ENCODE results near the gene NIT1.

Gene NIT1

GRCh38 chr1:161137881-161138280 lies 20.0 kb downstream of the NIT1 start:
- no peak for TF ChIP-seq TOX (CRISPR knock-in tag; IDR thresholded peaks at IDR 0.05; ENCODE audit: borderline replicate concordance)
- no peak for TF ChIP-seq PPARA (CRISPR knock-in tag; IDR thresholded peaks at IDR 0.05; ENCODE audit: borderline replicate concordance)
- TF ChIP-seq, protein P1, sequence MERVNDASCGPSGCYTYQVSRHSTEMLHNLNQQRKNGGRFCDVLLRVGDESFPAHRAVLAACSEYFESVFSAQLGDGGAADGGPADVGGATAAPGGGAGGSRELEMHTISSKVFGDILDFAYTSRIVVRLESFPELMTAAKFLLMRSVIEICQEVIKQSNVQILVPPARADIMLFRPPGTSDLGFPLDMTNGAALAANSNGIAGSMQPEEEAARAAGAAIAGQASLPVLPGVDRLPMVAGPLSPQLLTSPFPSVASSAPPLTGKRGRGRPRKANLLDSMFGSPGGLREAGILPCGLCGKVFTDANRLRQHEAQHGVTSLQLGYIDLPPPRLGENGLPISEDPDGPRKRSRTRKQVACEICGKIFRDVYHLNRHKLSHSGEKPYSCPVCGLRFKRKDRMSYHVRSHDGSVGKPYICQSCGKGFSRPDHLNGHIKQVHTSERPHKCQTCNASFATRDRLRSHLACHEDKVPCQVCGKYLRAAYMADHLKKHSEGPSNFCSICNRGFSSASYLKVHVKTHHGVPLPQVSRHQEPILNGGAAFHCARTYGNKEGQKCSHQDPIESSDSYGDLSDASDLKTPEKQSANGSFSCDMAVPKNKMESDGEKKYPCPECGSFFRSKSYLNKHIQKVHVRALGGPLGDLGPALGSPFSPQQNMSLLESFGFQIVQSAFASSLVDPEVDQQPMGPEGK (CRISPR knock-in tag; IDR thresholded peaks at IDR 0.05; ENCODE audit: borderline replicate concordance), result no peak
- no peak for TF ChIP-seq ZFP3 (CRISPR knock-in tag; IDR thresholded peaks at IDR 0.05)
- no peak for TF ChIP-seq GLIS3 (CRISPR knock-in tag; IDR thresholded peaks at IDR 0.05)
- no peak for TF ChIP-seq ZNF8 (CRISPR knock-in tag; IDR thresholded peaks at IDR 0.05)
- no peak for TF ChIP-seq CREB5 (CRISPR knock-in tag; IDR thresholded peaks at IDR 0.05; ENCODE audit: low read depth)
- TF ChIP-seq, protein P2, sequence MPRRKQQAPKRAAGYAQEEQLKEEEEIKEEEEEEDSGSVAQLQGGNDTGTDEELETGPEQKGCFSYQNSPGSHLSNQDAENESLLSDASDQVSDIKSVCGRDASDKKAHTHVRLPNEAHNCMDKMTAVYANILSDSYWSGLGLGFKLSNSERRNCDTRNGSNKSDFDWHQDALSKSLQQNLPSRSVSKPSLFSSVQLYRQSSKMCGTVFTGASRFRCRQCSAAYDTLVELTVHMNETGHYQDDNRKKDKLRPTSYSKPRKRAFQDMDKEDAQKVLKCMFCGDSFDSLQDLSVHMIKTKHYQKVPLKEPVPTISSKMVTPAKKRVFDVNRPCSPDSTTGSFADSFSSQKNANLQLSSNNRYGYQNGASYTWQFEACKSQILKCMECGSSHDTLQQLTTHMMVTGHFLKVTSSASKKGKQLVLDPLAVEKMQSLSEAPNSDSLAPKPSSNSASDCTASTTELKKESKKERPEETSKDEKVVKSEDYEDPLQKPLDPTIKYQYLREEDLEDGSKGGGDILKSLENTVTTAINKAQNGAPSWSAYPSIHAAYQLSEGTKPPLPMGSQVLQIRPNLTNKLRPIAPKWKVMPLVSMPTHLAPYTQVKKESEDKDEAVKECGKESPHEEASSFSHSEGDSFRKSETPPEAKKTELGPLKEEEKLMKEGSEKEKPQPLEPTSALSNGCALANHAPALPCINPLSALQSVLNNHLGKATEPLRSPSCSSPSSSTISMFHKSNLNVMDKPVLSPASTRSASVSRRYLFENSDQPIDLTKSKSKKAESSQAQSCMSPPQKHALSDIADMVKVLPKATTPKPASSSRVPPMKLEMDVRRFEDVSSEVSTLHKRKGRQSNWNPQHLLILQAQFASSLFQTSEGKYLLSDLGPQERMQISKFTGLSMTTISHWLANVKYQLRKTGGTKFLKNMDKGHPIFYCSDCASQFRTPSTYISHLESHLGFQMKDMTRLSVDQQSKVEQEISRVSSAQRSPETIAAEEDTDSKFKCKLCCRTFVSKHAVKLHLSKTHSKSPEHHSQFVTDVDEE (CRISPR knock-in tag; IDR thresholded peaks at IDR 0.05), result no peak
- no peak for TF ChIP-seq POU6F1 (CRISPR knock-in tag; IDR thresholded peaks at IDR 0.05; ENCODE audit: borderline replicate concordance, low read depth)
- TF ChIP-seq ZFP30 (CRISPR knock-in tag; IDR thresholded peaks at IDR 0.05), result no peak
- TF ChIP-seq OSR1 (CRISPR knock-in tag; IDR thresholded peaks at IDR 0.05), result no peak
- no peak for TF ChIP-seq ISL1 (CRISPR knock-in tag; IDR thresholded peaks at IDR 0.05)
- TF ChIP-seq, protein P3, sequence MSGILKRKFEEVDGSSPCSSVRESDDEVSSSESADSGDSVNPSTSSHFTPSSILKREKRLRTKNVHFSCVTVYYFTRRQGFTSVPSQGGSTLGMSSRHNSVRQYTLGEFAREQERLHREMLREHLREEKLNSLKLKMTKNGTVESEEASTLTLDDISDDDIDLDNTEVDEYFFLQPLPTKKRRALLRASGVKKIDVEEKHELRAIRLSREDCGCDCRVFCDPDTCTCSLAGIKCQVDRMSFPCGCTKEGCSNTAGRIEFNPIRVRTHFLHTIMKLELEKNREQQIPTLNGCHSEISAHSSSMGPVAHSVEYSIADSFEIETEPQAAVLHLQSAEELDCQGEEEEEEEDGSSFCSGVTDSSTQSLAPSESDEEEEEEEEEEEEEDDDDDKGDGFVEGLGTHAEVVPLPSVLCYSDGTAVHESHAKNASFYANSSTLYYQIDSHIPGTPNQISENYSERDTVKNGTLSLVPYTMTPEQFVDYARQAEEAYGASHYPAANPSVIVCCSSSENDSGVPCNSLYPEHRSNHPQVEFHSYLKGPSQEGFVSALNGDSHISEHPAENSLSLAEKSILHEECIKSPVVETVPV (CRISPR knock-in tag; IDR thresholded peaks at IDR 0.05), result no peak
- no peak for ATAC-seq

DNA sequence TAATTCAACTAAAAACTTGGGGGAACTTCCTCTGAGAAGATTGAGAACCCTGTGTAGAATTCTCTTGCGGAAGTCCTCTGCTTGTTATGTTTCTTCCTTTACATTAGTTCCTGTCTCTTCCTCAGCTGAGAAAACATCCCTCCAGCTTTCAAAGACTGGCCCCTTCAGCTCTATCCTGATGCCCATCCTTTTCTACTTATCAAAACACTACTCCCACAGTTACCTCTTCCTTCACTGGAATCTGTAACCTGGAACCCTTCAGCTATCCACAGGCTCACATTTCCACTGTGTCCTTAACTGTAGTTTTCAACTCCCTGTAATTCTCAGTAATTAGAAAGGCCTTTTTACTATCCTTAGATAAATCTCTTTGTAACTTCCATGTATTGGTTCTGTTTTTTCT lies 20.5 kb downstream of the NIT1 start:
- no peak for ATAC-seq
- no peak for TF ChIP-seq ZC3H10 (CRISPR knock-in tag; IDR thresholded peaks at IDR 0.05)

DNA sequence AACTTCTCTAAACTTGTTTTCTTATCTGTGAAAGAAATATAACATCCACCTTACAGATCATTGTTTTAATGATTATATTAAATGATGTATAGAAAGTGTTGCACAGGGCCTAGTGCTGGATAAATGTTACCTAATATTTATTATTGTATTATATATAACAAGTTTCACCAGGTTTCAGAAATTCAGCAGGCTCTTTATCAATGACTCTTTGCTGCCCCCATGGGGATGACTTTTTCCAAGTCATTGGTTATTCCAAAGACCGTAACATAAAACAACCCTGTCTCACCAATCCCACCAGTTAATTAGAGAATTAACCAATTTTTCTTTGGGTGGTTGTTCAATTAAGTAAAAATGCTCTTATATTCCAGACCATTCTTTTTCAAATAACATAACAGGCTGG lies 21.9 kb downstream of the NIT1 start:
- TF ChIP-seq, protein P3 (CRISPR knock-in tag; IDR thresholded peaks at IDR 0.05), result no peak
- no peak for TF ChIP-seq ZFP3 (CRISPR knock-in tag; IDR thresholded peaks at IDR 0.05)
- TF ChIP-seq SNAI2 (CRISPR knock-in tag; IDR thresholded peaks at IDR 0.05), result no peak
- TF ChIP-seq ISL1 (CRISPR knock-in tag; IDR thresholded peaks at IDR 0.05), result no peak
- ATAC-seq, result peak; percentile 90

DNA sequence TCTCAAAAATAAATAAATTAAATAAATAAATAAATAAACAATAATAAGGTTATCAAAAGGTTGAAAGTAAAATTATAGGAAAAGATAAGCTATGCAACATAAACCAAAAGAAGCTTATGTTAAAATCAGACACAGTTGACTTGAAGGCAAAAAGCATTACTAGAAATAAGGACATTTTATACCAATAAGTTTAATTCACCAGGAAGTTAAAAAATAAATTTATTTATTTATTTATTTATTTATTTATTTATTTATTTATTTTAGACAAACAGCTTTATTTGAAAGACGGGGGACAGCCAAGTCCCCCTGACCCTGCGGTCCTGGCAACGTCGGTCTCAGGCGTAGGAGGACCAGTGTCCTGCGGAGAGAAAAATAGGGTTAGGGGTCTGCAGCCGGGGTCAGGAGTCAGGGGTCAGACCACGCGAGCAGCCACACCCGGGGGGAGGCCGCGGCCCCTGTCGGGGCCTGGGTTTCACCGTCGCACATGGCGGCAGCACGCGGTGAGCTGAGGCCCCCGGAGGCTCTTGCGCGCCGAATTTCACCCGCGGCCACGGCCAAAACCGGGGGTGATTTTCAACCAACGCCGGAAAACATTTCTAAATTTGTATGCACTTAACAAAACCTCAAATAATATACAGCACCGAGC lies 23.0 kb downstream of the NIT1 start:
- ATAC-seq, result no peak
- no peak for TF ChIP-seq CREB5 (CRISPR knock-in tag; IDR thresholded peaks at IDR 0.05; ENCODE audit: low read depth)
- TF ChIP-seq TCF4 (CRISPR knock-in tag; IDR thresholded peaks at IDR 0.05; ENCODE audit: borderline replicate concordance), result no peak
- TF ChIP-seq GLIS3 (CRISPR knock-in tag; IDR thresholded peaks at IDR 0.05), result no peak
- no peak for TF ChIP-seq ZNF8 (CRISPR knock-in tag; IDR thresholded peaks at IDR 0.05)
- no peak for TF ChIP-seq BACH2 (CRISPR knock-in tag; IDR thresholded peaks at IDR 0.05; ENCODE audit: borderline replicate concordance)
- no peak for TF ChIP-seq CSDC2 (CRISPR knock-in tag; IDR thresholded peaks at IDR 0.05)
- TF ChIP-seq ZNF565 (CRISPR knock-in tag; conservative IDR thresholded peaks at IDR 0.05; ENCODE audit: low read depth), result no peak
- no peak for TF ChIP-seq ZFP30 (CRISPR knock-in tag; IDR thresholded peaks at IDR 0.05)
- TF ChIP-seq, protein P2 (CRISPR knock-in tag; IDR thresholded peaks at IDR 0.05), result no peak
